SK-N-MC (cell line): ENCODE data around the gene KCNN1.
"Not testable (repeated sequence)": the region's sequence is repeated elsewhere in the genome, so short reads cannot be mapped to it uniquely, and the experiment has no call there.

Source experiments
- DNase-seq: peaks from one replicate; pipeline ENCODE4 v3.0.0-alpha.2; 2011; ENCODE audit warnings: low read depth, low spot score
- H3K27ac ChIP-seq: fragments of 200-600 bp; sonication (generic); 2 replicates; pipeline ENCODE4 v1.5.1; 2016; ENCODE audit warnings: mixed run types
- H3K36me3 ChIP-seq: fragments of 200-600 bp; sonication (generic); 2 replicates; pipeline ENCODE4 v1.6.1; 2017; ENCODE audit warnings: antibody characterized with exemption, low read length, mixed read lengths; ENCODE audit not compliant: insufficient read depth
- H3K4me3 ChIP-seq: fragments of 200-600 bp; sonication (generic); 2 replicates; pipeline ENCODE4 v1.5.1; 2016
- H3K9ac ChIP-seq: fragments of 200-600 bp; sonication (generic); 2 replicates; pipeline ENCODE4 v1.8.0; 2017; ENCODE audit warnings: mixed run types, mixed read lengths; ENCODE audit not compliant: insufficient read length
- H3K9me3 ChIP-seq: fragments of 200-600 bp; sonication (generic); 2 replicates; pipeline ENCODE4 v1.6.1; 2017; ENCODE audit warnings: low read depth, mild to moderate bottlenecking, antibody characterized with exemption, low read length, moderate library complexity, mixed read lengths
- EZH2 ChIP-seq: fragments of 200-600 bp; sonication (generic); IDR thresholded peaks from one replicate; pipeline ENCODE4 v1.6.1; 2017; ENCODE audit warnings: antibody characterized with exemption
- FOXP2 ChIP-seq: optimal IDR thresholded peaks from 2 replicates; pipeline ENCODE3; 2011; ENCODE audit warnings: mild to moderate bottlenecking, moderate library complexity; ENCODE audit not compliant: insufficient read depth; ENCODE audit errors: extremely low read length, control extremely low read depth
- POLR2AphosphoS5 ChIP-seq: IDR thresholded peaks from 2 replicates; pipeline ENCODE4 v1.6.1; 2012; ENCODE audit warnings: mild to moderate bottlenecking, low read depth, low read length, borderline replicate concordance

The KCNN1 gene

GRCh38 chr19:17974551-17974950 is 7.6 kb downstream of the KCNN1 start:
- H3K27ac ChIP-seq = no peak overlapping the region
- no peaks in the 10 kb centered on the region for H3K9me3 ChIP-seq
- no peak for DNase-seq
- H3K36me3 ChIP-seq = peaks cover 35% of the 10 kb centered on the region
- H3K4me3 ChIP-seq = no peak overlapping the region
- TF ChIP-seq FOXP2 = no peak
- no peak for TF ChIP-seq EZH2
- no peak for TF ChIP-seq POLR2AphosphoS5
- H3K9ac ChIP-seq = no peak overlapping the region

- TF ChIP-seq FOXP2 (no peak), POLR2AphosphoS5 (no peak), EZH2 (no peak)
- Histone ChIP-seq H3K36me3 (peaks cover 35% of the 10 kb centered on the region), H3K27ac (no peak overlapping the region), H3K9me3 (no peaks in the 10 kb centered on the region), H3K4me3 (no peak overlapping the region), H3K9ac (no peak overlapping the region)
- no peak for DNase-seq
Measured at GRCh38 chr19:17975032-17975431, 8.1 kb downstream of the KCNN1 start.

GRCh38 chr19:17977021-17977420 is 10.1 kb downstream of the KCNN1 start:
- Histone ChIP-seq H3K9ac (no peak overlapping the region), H3K4me3 (no peak overlapping the region), H3K9me3 (no peaks in the 10 kb centered on the region), H3K36me3 (peaks cover 40% of the 10 kb centered on the region), H3K27ac (no peak overlapping the region)
- no peak for DNase-seq
- no peak for TF ChIP-seq POLR2AphosphoS5
- no peak for TF ChIP-seq EZH2
- no peak for TF ChIP-seq FOXP2

GRCh38 chr19:17977488-17977887 is 10.6 kb downstream of the KCNN1 start:
- peaks cover 40% of the 10 kb centered on the region for H3K36me3 ChIP-seq
- H3K27ac ChIP-seq = no peak overlapping the region
- TF ChIP-seq EZH2 = no peak
- no peak for TF ChIP-seq POLR2AphosphoS5
- no peak for TF ChIP-seq FOXP2
- H3K9ac ChIP-seq = no peak overlapping the region
- no peak overlapping the region for H3K4me3 ChIP-seq
- DNase-seq = no peak
- H3K9me3 ChIP-seq = no peaks in the 10 kb centered on the region

- H3K36me3 ChIP-seq = peaks cover 19% of the 10 kb centered on the region
- H3K9me3 ChIP-seq = no peaks in the 10 kb centered on the region
Measured at GRCh38 chr19:17981611-17982010, 14.7 kb downstream of the KCNN1 start.

GRCh38 chr19:17982430-17982829 is 15.5 kb downstream of the KCNN1 start:
- H3K9me3 ChIP-seq = no peaks in the 10 kb centered on the region
- H3K36me3 ChIP-seq = peaks cover 15% of the 10 kb centered on the region
- H3K4me3 ChIP-seq = no peak overlapping the region
- TF ChIP-seq FOXP2 (no peak), POLR2AphosphoS5 (no peak), EZH2 (no peak)
- no peak overlapping the region for H3K27ac ChIP-seq
- no peak for DNase-seq
- no peak overlapping the region for H3K9ac ChIP-seq

More at GRCh38 chr19:17981611-17982010, 14.7 kb downstream of the KCNN1 start:
- Histone ChIP-seq H3K27ac (no peak overlapping the region), H3K9ac (no peak overlapping the region), H3K4me3 (no peak overlapping the region)
- TF ChIP-seq POLR2AphosphoS5 (no peak), FOXP2 (no peak)
- no peak for DNase-seq

- Histone ChIP-seq H3K27ac (no peak overlapping the region), H3K36me3 (peaks cover 26% of the 10 kb centered on the region; the same call in 1 of the 2 replicates), H3K9me3 (no peaks in the 10 kb centered on the region), H3K4me3 (no peak overlapping the region), H3K9ac (no peak overlapping the region)
- no peak for TF ChIP-seq EZH2
- TF ChIP-seq POLR2AphosphoS5 = no peak
- TF ChIP-seq FOXP2 = no peak
- DNase-seq = no peak
Measured at GRCh38 chr19:17985037-17985818, 18.3 kb downstream of the KCNN1 start.

- not testable (repeated sequence) for H3K27ac ChIP-seq, DNase-seq
Measured at GRCh38 chr19:17986569-17986968, 19.7 kb downstream of the KCNN1 start.

GRCh38 chr19:17988161-17988560 is 21.3 kb downstream of the KCNN1 start:
- Histone ChIP-seq H3K4me3 (no peak overlapping the region), H3K9ac (no peak overlapping the region), H3K27ac (no peak overlapping the region), H3K9me3 (no peaks in the 10 kb centered on the region), H3K36me3 (peaks cover 21% of the 10 kb centered on the region; the same call in 1 of the 2 replicates)
- DNase-seq = no peak
- TF ChIP-seq POLR2AphosphoS5 = no peak
- TF ChIP-seq EZH2 = no peak
- no peak for TF ChIP-seq FOXP2

More at GRCh38 chr19:17986569-17986968, 19.7 kb downstream of the KCNN1 start:
- H3K4me3 ChIP-seq, H3K9ac ChIP-seq, H3K9me3 ChIP-seq: not testable (repeated sequence)
- peaks cover 24% of the 10 kb centered on the region; the same call in 1 of the 2 replicates for H3K36me3 ChIP-seq
